Measurements from ENCODE around the gene CYP21A2.
"Not testable (repeated sequence)": the region's sequence is repeated elsewhere in the genome, so short reads cannot be mapped to it uniquely, and the experiment has no call there.

CYP21A2 gene

GRCh38 chr6:32037598-32038524 lies at the start of gene CYP21A2:
TSS of gene CYP21A2 (plus strand) at chr6:32038415. CDS start at chr6:32038423, 8 bp downstream.
- DNase-seq = not testable (repeated sequence)

- not testable (repeated sequence) for DNase-seq
Observed at GRCh38 chr6:31989363-31989762, 48.9 kb upstream of the CYP21A2 start.

- DNase-seq = not testable (repeated sequence)
Observed at GRCh38 chr6:31994421-31994820, 43.8 kb upstream of the CYP21A2 start.

- not testable (repeated sequence) for DNase-seq
Observed at GRCh38 chr6:31996385-31996784, 41.8 kb upstream of the CYP21A2 start.

- not testable (repeated sequence) for DNase-seq
Observed at GRCh38 chr6:32002546-32003268, 35.5 kb upstream of the CYP21A2 start.

GRCh38 chr6:32003301-32003700 lies 34.9 kb upstream of the CYP21A2 start:
- not testable (repeated sequence) for DNase-seq

- DNase-seq = not testable (repeated sequence)
Observed at GRCh38 chr6:32004393-32004792, 33.8 kb upstream of the CYP21A2 start.

- DNase-seq = not testable (repeated sequence)
Observed at GRCh38 chr6:32004864-32005537, 33.2 kb upstream of the CYP21A2 start.

GRCh38 chr6:32005538-32005880 lies 32.7 kb upstream of the CYP21A2 start:
- DNase-seq = not testable (repeated sequence)

GRCh38 chr6:32005991-32006529 lies 32.2 kb upstream of the CYP21A2 start:
- DNase-seq = not testable (repeated sequence)

GRCh38 chr6:32007086-32007485 lies 31.1 kb upstream of the CYP21A2 start:
- DNase-seq = not testable (repeated sequence)

GRCh38 chr6:32008037-32008436 lies 30.2 kb upstream of the CYP21A2 start:
- not testable (repeated sequence) for DNase-seq

GRCh38 chr6:32008616-32009015 lies 29.6 kb upstream of the CYP21A2 start:
- not testable (repeated sequence) for DNase-seq

- not testable (repeated sequence) for DNase-seq
Observed at GRCh38 chr6:32009537-32009936, 28.7 kb upstream of the CYP21A2 start.

- DNase-seq = not testable (repeated sequence)
Observed at GRCh38 chr6:32010856-32011530, 27.2 kb upstream of the CYP21A2 start.

GRCh38 chr6:32012941-32013617 lies 25.1 kb upstream of the CYP21A2 start:
- peak in 2 of 58 donors; percentile 13 to 21 for DNase-seq

GRCh38 chr6:32013738-32014137 lies 24.5 kb upstream of the CYP21A2 start:
- DNase-seq = not testable (repeated sequence)

- DNase-seq = not testable (repeated sequence)
Observed at GRCh38 chr6:32014547-32014946, 23.7 kb upstream of the CYP21A2 start, which contains the start of gene C4B. TSS of gene C4B (plus strand) at chr6:32014795. CDS start at chr6:32014846, 51 bp downstream.

GRCh38 chr6:32022100-32022499 lies 16.1 kb upstream of the CYP21A2 start:
- DNase-seq = not testable (repeated sequence)

GRCh38 chr6:32028631-32029030 lies 9.6 kb upstream of the CYP21A2 start:
- not testable (repeated sequence) for DNase-seq

Measured in anterior cingulate cortex (tissue), 58 donors.